SH-SY5Y (cell line): ENCODE data around the gene TMED4.

Experiments
- GATA2 ChIP-seq: IDR thresholded peaks from 2 replicates; pipeline ENCODE4 v1.6.1; 2011; ENCODE audit warnings: mild to moderate bottlenecking, low read depth, low read length
- GATA3 ChIP-seq: IDR thresholded peaks from 2 replicates; pipeline ENCODE4 v1.6.1; 2011; ENCODE audit warnings: low read depth, mild to moderate bottlenecking, low read length, moderate library complexity

DNA sequence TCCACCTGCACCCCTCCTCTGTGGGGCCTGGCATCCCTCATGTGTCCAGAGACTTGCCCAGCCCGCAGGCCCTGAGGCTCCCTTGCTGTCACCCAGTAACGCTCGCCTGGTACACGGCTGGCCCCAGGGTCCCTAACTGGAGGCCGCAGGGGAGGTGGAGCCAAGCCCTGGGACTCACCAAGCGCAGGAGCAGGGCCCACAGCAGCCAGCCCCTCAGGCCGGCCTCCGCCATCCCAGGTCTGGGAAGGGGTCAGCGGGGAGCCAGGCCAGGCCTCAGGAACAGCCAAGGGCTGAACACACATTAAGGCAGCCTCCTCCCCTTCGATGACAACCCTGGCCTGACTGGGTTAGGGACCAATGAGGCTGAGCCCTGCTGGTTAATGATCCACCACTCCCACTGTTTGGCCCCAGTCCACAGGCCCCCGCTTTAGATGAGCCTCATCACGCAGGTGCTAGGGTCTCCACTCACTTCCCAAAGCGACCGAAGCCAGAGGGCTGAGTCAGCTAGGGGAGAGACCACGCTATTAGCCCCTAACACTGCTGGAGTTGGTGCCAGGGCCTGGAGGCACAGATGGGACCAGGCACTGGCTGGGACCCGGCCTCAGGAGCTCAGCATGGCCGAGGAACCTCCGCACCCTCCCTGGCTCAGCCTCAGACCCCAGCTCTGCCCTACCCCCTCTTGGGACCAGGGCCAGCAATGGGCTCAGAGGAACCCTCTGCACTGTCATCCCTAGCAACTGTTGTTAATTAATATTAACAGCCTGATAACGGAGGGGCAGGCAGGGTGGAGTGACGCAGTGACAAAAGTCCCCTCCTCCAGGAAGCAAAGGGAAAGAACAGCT lies 40.8 kb downstream of the TMED4 start, which contains the start of gene NPC1L1:
- TF ChIP-seq GATA2, result no peak
- no peak for TF ChIP-seq GATA3
